Measurements from ENCODE around the gene C1orf141. TPM values are rescaled to one million over a fixed set of nuclear protein-coding genes. Genes with fewer than 3 reads are reported as not detected.

Gene C1orf141
- total RNA-seq, 4 donors from 2014 or later: not detected

DNA sequence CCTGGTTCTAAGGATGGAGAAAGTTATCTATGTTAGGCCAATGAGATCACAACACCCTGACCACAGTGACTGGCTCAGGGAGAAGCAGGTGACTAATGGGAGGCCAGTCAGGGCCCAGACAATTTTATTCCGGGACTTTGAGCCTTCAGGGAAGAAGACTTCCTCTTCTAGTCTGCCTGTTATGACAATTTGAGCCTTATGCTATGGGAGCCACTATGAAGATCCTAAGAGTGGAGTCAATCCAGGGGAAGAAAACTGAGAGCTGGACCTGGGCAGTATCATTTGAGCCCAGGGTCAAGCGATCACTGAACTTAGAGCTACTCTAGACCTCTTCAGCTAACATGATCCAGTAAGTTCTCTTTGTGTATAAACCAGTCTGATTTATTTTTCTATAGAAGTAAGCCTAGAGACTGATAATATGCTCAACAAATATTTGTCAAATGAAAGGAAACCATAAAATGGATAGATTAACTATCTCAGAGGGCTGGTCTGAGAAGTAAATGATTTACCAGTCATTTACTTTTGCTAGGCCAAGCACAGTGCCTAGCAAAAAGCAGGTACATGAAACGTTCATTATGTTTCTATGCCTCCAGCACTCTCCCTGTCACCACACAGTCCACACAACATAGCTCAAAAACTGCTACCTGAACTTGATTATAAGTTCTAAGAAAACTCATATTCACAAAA lies 4.2 kb upstream of the C1orf141 start:
- Histone ChIP-seq H3K9me3 (no peaks in the 10 kb centered on the region), H3K4me3 (replicated peaks in 1 of 3) (no peak overlapping the region)
- intact Hi-C loops (cut with DNase I): no loop called here

DNA sequence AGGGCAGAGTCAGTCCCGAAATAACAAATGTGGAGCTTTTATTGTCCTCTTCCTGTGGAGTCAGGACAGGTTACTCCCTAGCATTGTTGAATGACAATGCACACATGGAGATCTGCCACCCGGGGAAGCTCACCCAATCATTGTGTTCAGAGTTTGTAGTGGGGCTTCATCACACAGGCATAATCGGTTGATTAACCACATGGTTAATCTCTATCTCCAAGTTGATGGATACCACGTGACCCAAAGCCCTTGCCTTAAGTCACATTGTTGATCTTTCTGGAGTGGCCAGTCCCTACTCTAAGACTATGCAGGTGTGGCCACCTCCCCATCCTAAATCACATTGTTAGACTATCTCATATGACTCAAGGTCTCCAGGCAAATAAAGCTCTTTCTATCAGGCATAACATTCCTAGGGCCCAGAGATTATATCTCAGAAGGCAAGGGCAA lies 2.6 kb upstream of the C1orf141 start:
- Histone ChIP-seq H3K36me3 (no peaks in the 10 kb centered on the region), H3K9me3 (no peaks in the 10 kb centered on the region), H3K4me1 (peaks cover 5 to 6% of the 10 kb centered on the region in 2 donors), H3K4me3 (replicated peaks in 1 of 3) (no peak overlapping the region), H3K27ac (no peak overlapping the region), H3K27me3 (no peaks in the 10 kb centered on the region)
- TF ChIP-seq, protein P1, sequence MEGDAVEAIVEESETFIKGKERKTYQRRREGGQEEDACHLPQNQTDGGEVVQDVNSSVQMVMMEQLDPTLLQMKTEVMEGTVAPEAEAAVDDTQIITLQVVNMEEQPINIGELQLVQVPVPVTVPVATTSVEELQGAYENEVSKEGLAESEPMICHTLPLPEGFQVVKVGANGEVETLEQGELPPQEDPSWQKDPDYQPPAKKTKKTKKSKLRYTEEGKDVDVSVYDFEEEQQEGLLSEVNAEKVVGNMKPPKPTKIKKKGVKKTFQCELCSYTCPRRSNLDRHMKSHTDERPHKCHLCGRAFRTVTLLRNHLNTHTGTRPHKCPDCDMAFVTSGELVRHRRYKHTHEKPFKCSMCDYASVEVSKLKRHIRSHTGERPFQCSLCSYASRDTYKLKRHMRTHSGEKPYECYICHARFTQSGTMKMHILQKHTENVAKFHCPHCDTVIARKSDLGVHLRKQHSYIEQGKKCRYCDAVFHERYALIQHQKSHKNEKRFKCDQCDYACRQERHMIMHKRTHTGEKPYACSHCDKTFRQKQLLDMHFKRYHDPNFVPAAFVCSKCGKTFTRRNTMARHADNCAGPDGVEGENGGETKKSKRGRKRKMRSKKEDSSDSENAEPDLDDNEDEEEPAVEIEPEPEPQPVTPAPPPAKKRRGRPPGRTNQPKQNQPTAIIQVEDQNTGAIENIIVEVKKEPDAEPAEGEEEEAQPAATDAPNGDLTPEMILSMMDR (IDR thresholded peaks at IDR 0.05): no peak
- TF ChIP-seq POLR2A (IDR thresholded peaks at IDR 0.05): no peak
- WGBS, 2 donors: 40 to 68% methylated on average over 3 to 4 of the region's 4 CpGs
- intact Hi-C loops (cut with DNase I): no loop called here
- no peak for DNase-seq

More for the DNA sequence above, 4.2 kb upstream of the C1orf141 start:
- no peak for DNase-seq
- no peak overlapping the region for H3K27ac ChIP-seq
- H3K36me3 ChIP-seq: no peaks in the 10 kb centered on the region
- H3K4me1 ChIP-seq: peaks cover 6 to 11% of the 10 kb centered on the region in 2 donors
- WGBS, 2 donors: 95 to 96% methylated on average over 3 of the region's 3 CpGs
- no peaks in the 10 kb centered on the region for H3K27me3 ChIP-seq
- TF ChIP-seq POLR2A (IDR thresholded peaks at IDR 0.05): no peak
- TF ChIP-seq, protein P1 (IDR thresholded peaks at IDR 0.05): no peak

DNA sequence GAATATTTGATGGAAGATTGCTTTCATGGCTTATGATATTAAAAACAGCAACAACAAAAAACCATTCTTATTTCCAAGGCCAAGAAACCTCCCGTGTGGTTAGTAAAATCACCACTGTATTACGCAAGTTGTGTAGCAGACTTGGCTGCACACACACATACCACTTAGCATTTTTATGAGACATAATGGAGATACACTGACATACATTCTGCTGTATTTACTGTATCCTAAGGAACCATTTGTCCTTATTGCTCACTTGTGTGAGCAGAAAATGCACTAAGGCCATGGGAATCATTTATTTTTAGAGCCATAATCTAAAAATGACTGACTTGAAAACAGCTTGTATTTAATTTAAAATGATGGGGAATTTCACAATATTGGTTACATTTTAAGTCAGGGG lies 584 bp upstream of the C1orf141 start:
- TF ChIP-seq, protein P1 (IDR thresholded peaks at IDR 0.05): no peak
- no peak for TF ChIP-seq POLR2A (IDR thresholded peaks at IDR 0.05)
- Histone ChIP-seq H3K36me3 (no peaks in the 10 kb centered on the region), H3K27me3 (no peaks in the 10 kb centered on the region), H3K4me3 (replicated peaks in 1 of 3) (no peak overlapping the region), H3K4me1 (peaks cover 5 to 6% of the 10 kb centered on the region in 2 donors), H3K9me3 (no peaks in the 10 kb centered on the region), H3K27ac (no peak overlapping the region)
- intact Hi-C loops (cut with DNase I): no loop called here
- DNase-seq: no peak
- WGBS, 2 donors: 58 to 69% methylated on average over 2 of the region's 2 CpGs

DNA sequence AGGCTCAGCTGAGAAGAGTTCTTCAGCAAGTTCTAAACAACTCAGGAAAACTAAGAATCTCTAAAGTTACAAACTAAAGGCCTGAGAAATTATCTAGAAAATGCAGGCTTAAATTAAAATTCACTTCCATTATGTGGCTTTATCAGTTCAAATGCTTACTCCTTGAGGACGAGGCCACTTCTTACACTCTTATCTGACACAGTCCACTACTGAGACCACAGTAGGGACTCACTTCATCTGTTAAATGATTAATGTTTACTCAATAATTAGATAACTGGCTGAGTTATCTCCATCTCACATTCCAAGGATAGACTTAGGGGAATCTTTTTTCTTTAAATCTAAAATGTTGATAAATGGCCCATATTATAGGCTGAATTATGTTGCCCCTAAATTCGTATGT lies 1.6 kb downstream of the C1orf141 start:
- Histone ChIP-seq H3K27me3 (no peaks in the 10 kb centered on the region), H3K4me3 (replicated peaks in 1 of 3) (no peak overlapping the region), H3K36me3 (no peaks in the 10 kb centered on the region), H3K27ac (no peak overlapping the region), H3K4me1 (peaks cover 5 to 6% of the 10 kb centered on the region in 2 donors), H3K9me3 (no peaks in the 10 kb centered on the region)
- intact Hi-C loops (cut with DNase I): no loop called here
- WGBS, 2 donors: 91 to 92% methylated on average over 2 of the region's 2 CpGs
- no peak for DNase-seq
- no peak for TF ChIP-seq POLR2A (IDR thresholded peaks at IDR 0.05)
- TF ChIP-seq, protein P1 (IDR thresholded peaks at IDR 0.05): no peak

DNA sequence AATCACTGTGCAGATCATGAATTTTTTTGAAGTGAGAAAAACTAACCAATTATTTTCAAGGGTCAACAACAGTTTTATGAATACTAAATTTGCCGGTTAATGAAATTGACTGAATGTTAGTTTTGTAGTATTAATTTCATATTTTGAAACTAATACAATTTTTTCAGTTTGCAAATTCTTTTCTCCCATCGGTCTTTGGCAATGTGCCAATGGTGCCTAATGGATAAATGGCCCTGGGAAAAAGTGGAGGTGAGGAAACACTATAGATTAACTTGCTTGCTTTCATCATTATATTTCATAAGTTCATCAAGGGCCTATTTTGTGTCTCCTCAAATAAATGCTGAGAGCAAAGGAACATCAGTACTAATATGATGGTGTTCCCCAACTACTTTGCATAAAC lies 4.1 kb downstream of the C1orf141 start:
- intact Hi-C loops (cut with DNase I): no loop called here
- Histone ChIP-seq H3K27me3 (no peaks in the 10 kb centered on the region), H3K9me3 (no peaks in the 10 kb centered on the region), H3K27ac (no peak overlapping the region), H3K36me3 (no peaks in the 10 kb centered on the region), H3K4me3 (replicated peaks in 1 of 3) (no peak overlapping the region), H3K4me1 (peaks cover 5 to 6% of the 10 kb centered on the region in 2 donors)
- TF ChIP-seq, protein P1 (IDR thresholded peaks at IDR 0.05): no peak
- TF ChIP-seq POLR2A (IDR thresholded peaks at IDR 0.05): no peak
- 59 to 62% methylated on average over 2 of the region's 2 CpGs for WGBS, 2 donors
- no peak for DNase-seq
